ENCODE data around the gene MYCBP. TPM values are rescaled to one million over a fixed set of nuclear protein-coding genes. Genes with fewer than 3 reads are reported as not detected.

MYCBP gene
- total RNA-seq, 1 donor from 2014 or later = 34.6 TPM

DNA sequence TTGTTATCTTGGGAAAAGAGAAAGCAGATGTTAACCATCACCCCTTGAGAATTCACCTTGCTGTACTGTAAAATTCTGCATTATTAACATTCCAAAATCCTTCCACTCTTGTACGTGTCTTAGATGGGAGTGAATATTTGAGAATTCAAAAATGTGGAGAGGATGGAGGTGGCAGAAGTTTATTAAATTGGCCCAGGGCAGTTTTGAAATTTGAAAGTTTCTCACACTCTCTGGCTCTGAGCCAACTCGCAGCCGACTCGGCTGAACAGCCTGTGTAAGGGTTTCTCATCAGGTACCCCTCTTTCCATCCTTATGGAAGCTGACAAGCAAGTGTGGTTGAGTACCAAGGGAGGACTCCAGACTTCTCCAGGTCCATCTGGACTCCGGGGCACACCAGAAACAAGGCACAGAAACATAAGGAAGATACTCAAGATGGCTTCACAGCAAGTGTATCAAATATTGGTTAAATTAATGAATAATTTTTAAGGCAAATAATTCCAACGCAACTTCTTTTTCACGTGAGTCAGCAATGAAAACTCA is 58.6 kb downstream of the MYCBP start:
- Mint-ChIP-seq H3K27ac (ENCODE audit: unreplicated experiment) (no peak overlapping the region), H3K27me3 (ENCODE audit: unreplicated experiment) (peaks cover 9% of the 10 kb centered on the region), H3K9me3 (ENCODE audit: unreplicated experiment) (no peaks in the 10 kb centered on the region), H3K36me3 (ENCODE audit: low read depth, unreplicated experiment) (no peaks in the 10 kb centered on the region), H3K4me1 (ENCODE audit: unreplicated experiment) (no peaks in the 10 kb centered on the region), H3K4me3 (ENCODE audit: unreplicated experiment) (no peak overlapping the region)
- no peak for DNase-seq (ENCODE audit: low spot score)
- TF ChIP-seq, protein P1, sequence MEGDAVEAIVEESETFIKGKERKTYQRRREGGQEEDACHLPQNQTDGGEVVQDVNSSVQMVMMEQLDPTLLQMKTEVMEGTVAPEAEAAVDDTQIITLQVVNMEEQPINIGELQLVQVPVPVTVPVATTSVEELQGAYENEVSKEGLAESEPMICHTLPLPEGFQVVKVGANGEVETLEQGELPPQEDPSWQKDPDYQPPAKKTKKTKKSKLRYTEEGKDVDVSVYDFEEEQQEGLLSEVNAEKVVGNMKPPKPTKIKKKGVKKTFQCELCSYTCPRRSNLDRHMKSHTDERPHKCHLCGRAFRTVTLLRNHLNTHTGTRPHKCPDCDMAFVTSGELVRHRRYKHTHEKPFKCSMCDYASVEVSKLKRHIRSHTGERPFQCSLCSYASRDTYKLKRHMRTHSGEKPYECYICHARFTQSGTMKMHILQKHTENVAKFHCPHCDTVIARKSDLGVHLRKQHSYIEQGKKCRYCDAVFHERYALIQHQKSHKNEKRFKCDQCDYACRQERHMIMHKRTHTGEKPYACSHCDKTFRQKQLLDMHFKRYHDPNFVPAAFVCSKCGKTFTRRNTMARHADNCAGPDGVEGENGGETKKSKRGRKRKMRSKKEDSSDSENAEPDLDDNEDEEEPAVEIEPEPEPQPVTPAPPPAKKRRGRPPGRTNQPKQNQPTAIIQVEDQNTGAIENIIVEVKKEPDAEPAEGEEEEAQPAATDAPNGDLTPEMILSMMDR (IDR thresholded peaks at IDR 0.05; ENCODE audit: unreplicated experiment) = no peak

DNA sequence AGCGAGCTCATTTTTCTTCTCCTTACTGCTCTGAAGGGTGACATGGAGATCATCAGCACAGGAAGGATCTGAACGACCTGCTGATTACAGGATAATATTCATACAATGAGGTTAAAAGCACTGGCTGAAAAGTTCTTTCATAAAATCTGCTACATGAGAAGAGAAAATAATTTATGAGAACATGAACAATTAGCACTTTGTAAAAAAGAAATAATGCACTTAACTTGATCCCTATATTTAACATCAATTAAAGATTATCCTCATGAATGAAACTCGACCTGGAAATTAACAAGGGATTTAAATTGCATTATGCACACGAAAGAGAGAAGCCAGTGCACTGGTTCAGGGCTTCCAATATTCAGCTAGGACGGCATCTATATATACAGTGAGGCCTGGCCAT is 60.2 kb downstream of the MYCBP start:
- TF ChIP-seq, protein P1 (IDR thresholded peaks at IDR 0.05; ENCODE audit: unreplicated experiment) = no peak
- no peak for DNase-seq (ENCODE audit: low spot score)
- no peaks in the 10 kb centered on the region for H3K4me1 Mint-ChIP-seq (ENCODE audit: unreplicated experiment)
- H3K36me3 Mint-ChIP-seq (ENCODE audit: low read depth, unreplicated experiment) = no peaks in the 10 kb centered on the region
- H3K9me3 Mint-ChIP-seq (ENCODE audit: unreplicated experiment) = no peaks in the 10 kb centered on the region
- H3K27me3 Mint-ChIP-seq (ENCODE audit: unreplicated experiment) = peaks cover 8% of the 10 kb centered on the region
- H3K4me3 Mint-ChIP-seq (ENCODE audit: unreplicated experiment) = no peak overlapping the region
- no peak overlapping the region for H3K27ac Mint-ChIP-seq (ENCODE audit: unreplicated experiment)

Other genes starting within 250 kb of the MYCBP start
- gene RRAGC, start 13.6 kb downstream of the MYCBP start, total RNA-seq (ENCODE audit: unreplicated experiment) = 27.3 TPM
- gene GJA9, start 8.2 kb upstream of the MYCBP start, total RNA-seq (ENCODE audit: unreplicated experiment) = not detected
- gene RHBDL2, start 68.5 kb upstream of the MYCBP start, total RNA-seq (ENCODE audit: unreplicated experiment) = not detected
- gene AKIRIN1, start 117.9 kb upstream of the MYCBP start, total RNA-seq (ENCODE audit: unreplicated experiment) = 81.3 TPM
- gene NDUFS5, start 153.0 kb upstream of the MYCBP start, total RNA-seq (ENCODE audit: unreplicated experiment) = 200 TPM